NCI-H1417 (cell line): ENCODE data around the gene LRRC8D.
"Not testable (repeated sequence)": the region's sequence is repeated elsewhere in the genome, so short reads cannot be mapped to it uniquely, and the experiment has no call there.

Experiments used
- DNase-seq, 3 experiments: peaks; one replicate each; lab custom pipeline; 2025; lab: John Stamatoyannopoulos, UW

LRRC8D gene

GRCh38 chr1:89958851-89959654 is 138.2 kb downstream of the LRRC8D start:
- no peak for DNase-seq

GRCh38 chr1:89959719-89960118 is 138.9 kb downstream of the LRRC8D start:
- no peak for DNase-seq

- DNase-seq, result no peak
Observed at GRCh38 chr1:89962024-89962741, 141.4 kb downstream of the LRRC8D start.

GRCh38 chr1:89962742-89963075 is 141.9 kb downstream of the LRRC8D start:
- DNase-seq, result no peak

- peak in 2 of 3 experiments; percentile 27 to 81 for DNase-seq
Observed at GRCh38 chr1:89965193-89965768, 144.4 kb downstream of the LRRC8D start.

GRCh38 chr1:89966656-89967055 is 145.8 kb downstream of the LRRC8D start:
- no peak for DNase-seq

- DNase-seq, result no peak
Observed at GRCh38 chr1:89971600-89971999, 150.8 kb downstream of the LRRC8D start.

GRCh38 chr1:89972024-89972423 is 151.2 kb downstream of the LRRC8D start:
- no peak for DNase-seq

GRCh38 chr1:89973471-89974127 is 152.8 kb downstream of the LRRC8D start:
- DNase-seq, result no peak

- DNase-seq, result no peak
Observed at GRCh38 chr1:89974256-89974655, 153.4 kb downstream of the LRRC8D start.

- no peak for DNase-seq
Observed at GRCh38 chr1:89974696-89975470, 154.1 kb downstream of the LRRC8D start.

GRCh38 chr1:89975540-89976125 is 154.8 kb downstream of the LRRC8D start:
- DNase-seq, result no peak

GRCh38 chr1:89978755-89979154 is 157.9 kb downstream of the LRRC8D start:
- no peak for DNase-seq

- peak; percentile 10 to 54 (median 15) for DNase-seq
Observed at GRCh38 chr1:89980605-89981004, 159.8 kb downstream of the LRRC8D start.

- not testable (repeated sequence) for DNase-seq
Observed at GRCh38 chr1:89982846-89983245, 162.0 kb downstream of the LRRC8D start.

GRCh38 chr1:89984564-89985116 is 163.8 kb downstream of the LRRC8D start:
- DNase-seq, result not testable (repeated sequence)

- DNase-seq, result peak; percentile 32 to 92 (median 56)
Observed at GRCh38 chr1:89986020-89986419, 165.2 kb downstream of the LRRC8D start.
